Fibroblast of gingiva (primary cell): ENCODE data around the gene HDHD2.

Experiments
- DNase-seq: peaks from one replicate; pipeline ENCODE4 v3.0.0-alpha.2; 2011; ENCODE audit warnings: low read depth

The HDHD2 gene

DNA sequence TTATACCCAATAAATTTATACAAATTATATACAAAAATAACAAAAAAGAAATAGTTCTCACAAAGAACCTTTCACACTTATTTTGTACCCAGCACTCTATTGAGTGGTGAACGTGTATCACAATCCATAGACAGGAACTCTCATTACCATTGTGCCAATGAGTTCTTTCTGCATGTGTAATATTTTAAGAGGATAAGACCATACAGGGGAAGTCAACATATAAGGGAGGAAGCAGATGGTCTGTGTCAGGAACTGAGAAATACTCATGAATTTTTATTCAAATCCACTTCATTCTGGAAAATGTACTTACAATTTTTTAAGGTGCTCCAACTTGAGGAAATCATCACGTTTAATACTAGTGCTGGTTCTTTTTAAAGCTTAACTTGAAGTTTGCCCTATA, 87.8 kb downstream of the HDHD2 start:
- no peak for DNase-seq
